Ishikawa (cell line): ENCODE measurements around the gene MYLK.

Experiments used
- CEBPB ChIP-seq: IDR thresholded peaks from 2 replicates; pipeline ENCODE4 v1.6.1; 2012
- CREB1 ChIP-seq: IDR thresholded peaks from 2 replicates; pipeline ENCODE4 v1.6.1; 2012; ENCODE audit warnings: low read depth
- EGR1 ChIP-seq: IDR thresholded peaks from 2 replicates; pipeline ENCODE4 v1.6.1; 2012
- EP300 ChIP-seq: IDR thresholded peaks from 2 replicates; pipeline ENCODE4 v1.6.1; 2012; ENCODE audit warnings: borderline replicate concordance
- FOXM1 ChIP-seq: IDR thresholded peaks from 2 replicates; pipeline ENCODE4 v1.6.1; 2012; ENCODE audit warnings: low read depth, borderline replicate concordance
- NFIC ChIP-seq: IDR thresholded peaks from 2 replicates; pipeline ENCODE4 v1.6.1; 2012
- RAD21 ChIP-seq: IDR thresholded peaks from 2 replicates; pipeline ENCODE4 v1.6.1; 2012; ENCODE audit warnings: low read depth
- TAF1 ChIP-seq: IDR thresholded peaks from 2 replicates; pipeline ENCODE4 v1.6.1; 2012; ENCODE audit warnings: low read depth, mild to moderate bottlenecking
- TCF12 ChIP-seq: IDR thresholded peaks from 2 replicates; pipeline ENCODE4 v1.6.1; 2012; ENCODE audit warnings: low read depth
- TEAD4 ChIP-seq: IDR thresholded peaks from 2 replicates; pipeline ENCODE4 v1.6.1; 2012
- YY1 ChIP-seq: IDR thresholded peaks from 2 replicates; pipeline ENCODE4 v1.6.1; 2012; ENCODE audit warnings: low read depth
- ZBTB7A ChIP-seq: IDR thresholded peaks from 2 replicates; pipeline ENCODE4 v1.6.1; 2012; ENCODE audit warnings: low read depth
- TF ChIP-seq, protein P1 (sequence below): IDR thresholded peaks from 2 replicates; pipeline ENCODE4 v1.6.1; 2012
- TF ChIP-seq, protein P2 (sequence below): IDR thresholded peaks from 2 replicates; pipeline ENCODE4 v1.6.1; 2012; ENCODE audit warnings: low read depth, mild to moderate bottlenecking
- TF ChIP-seq, protein P3 (sequence below): IDR thresholded peaks from 2 replicates; pipeline ENCODE4 v1.6.1; 2012

The MYLK gene

DNA sequence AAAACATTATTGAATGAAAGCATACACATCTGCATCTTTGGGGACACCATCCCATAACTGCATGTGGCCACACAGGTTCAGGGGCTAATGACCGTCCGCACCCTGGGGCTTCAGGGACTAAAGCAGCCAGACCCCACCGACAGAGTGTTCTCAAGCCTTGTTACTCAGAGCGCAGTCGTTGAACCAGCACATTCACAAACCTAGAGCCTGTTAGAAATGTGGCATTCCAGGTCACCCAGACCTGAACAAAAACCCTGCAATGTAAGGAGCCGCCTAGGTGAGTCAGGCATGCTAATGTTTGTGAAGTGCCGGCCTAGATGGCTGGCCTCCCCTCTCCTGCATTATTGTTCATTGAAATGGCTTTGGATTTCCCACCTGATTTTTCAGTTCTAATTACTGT is 247.0 kb downstream of the MYLK start:
- TF ChIP-seq, protein P1, sequence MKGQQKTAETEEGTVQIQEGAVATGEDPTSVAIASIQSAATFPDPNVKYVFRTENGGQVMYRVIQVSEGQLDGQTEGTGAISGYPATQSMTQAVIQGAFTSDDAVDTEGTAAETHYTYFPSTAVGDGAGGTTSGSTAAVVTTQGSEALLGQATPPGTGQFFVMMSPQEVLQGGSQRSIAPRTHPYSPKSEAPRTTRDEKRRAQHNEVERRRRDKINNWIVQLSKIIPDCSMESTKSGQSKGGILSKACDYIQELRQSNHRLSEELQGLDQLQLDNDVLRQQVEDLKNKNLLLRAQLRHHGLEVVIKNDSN = no peak
- TF ChIP-seq FOXM1 (no peak), TAF1 (no peak), YY1 (no peak), CEBPB (no peak)
- TF ChIP-seq, protein P2, sequence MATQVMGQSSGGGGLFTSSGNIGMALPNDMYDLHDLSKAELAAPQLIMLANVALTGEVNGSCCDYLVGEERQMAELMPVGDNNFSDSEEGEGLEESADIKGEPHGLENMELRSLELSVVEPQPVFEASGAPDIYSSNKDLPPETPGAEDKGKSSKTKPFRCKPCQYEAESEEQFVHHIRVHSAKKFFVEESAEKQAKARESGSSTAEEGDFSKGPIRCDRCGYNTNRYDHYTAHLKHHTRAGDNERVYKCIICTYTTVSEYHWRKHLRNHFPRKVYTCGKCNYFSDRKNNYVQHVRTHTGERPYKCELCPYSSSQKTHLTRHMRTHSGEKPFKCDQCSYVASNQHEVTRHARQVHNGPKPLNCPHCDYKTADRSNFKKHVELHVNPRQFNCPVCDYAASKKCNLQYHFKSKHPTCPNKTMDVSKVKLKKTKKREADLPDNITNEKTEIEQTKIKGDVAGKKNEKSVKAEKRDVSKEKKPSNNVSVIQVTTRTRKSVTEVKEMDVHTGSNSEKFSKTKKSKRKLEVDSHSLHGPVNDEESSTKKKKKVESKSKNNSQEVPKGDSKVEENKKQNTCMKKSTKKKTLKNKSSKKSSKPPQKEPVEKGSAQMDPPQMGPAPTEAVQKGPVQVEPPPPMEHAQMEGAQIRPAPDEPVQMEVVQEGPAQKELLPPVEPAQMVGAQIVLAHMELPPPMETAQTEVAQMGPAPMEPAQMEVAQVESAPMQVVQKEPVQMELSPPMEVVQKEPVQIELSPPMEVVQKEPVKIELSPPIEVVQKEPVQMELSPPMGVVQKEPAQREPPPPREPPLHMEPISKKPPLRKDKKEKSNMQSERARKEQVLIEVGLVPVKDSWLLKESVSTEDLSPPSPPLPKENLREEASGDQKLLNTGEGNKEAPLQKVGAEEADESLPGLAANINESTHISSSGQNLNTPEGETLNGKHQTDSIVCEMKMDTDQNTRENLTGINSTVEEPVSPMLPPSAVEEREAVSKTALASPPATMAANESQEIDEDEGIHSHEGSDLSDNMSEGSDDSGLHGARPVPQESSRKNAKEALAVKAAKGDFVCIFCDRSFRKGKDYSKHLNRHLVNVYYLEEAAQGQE = no peak

DNA sequence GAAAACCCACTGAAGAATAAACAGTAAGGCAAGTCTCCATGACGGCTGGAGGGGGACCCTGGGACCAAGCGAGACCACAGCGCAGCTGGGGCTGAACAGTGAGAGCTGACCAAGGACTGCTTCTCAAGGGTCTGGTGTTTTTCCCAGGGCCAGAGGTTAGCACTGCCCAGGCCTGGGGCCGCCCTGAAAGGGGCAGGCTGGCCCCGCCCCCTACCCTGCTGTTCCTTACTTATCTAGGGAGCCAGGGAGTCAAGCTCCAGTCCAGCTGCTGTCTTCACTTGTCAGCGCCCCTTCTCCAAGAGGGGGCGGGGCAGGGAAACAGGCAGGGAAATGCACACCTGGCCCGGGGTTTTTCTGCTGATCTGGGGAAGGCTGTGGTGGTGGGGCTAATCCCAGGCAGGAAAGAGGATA is 247.7 kb downstream of the MYLK start:
- TF ChIP-seq YY1 (no peak), TCF12 (no peak), ZBTB7A (no peak), NFIC (no peak), EGR1 (no peak), CREB1 (no peak), TEAD4 (no peak), FOXM1 (no peak), RAD21 (no peak), CEBPB (no peak), EP300 (no peak), TAF1 (no peak)
- TF ChIP-seq, protein P1 = no peak
- TF ChIP-seq, protein P2 = no peak
- TF ChIP-seq, protein P3, sequence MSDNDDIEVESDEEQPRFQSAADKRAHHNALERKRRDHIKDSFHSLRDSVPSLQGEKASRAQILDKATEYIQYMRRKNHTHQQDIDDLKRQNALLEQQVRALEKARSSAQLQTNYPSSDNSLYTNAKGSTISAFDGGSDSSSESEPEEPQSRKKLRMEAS = no peak

DNA sequence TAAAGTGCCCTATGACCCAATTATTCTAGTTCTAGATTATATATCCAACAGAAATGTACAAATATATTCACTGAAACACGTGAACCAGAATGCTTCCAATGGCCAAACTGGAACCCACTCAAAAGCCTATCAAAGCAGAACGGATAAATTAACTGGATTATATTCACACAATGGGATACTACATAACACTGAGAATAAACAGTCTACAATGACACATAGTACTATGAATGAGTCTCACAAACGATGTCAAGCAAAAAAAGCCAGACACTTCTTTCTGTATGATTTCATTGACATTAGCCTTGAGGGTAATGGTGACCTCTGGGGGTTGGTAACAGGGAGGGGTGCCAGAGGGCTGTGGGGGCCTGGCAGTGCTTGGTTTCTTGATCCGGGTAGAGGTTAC is 248.4 kb downstream of the MYLK start:
- TF ChIP-seq RAD21 (no peak), ZBTB7A (no peak), FOXM1 (no peak), CEBPB (no peak), TEAD4 (no peak), TAF1 (no peak), EGR1 (no peak), NFIC (no peak), YY1 (no peak), TCF12 (no peak), CREB1 (no peak)
- TF ChIP-seq, protein P2 = no peak
- TF ChIP-seq, protein P1 = no peak
- TF ChIP-seq, protein P3 = no peak

DNA sequence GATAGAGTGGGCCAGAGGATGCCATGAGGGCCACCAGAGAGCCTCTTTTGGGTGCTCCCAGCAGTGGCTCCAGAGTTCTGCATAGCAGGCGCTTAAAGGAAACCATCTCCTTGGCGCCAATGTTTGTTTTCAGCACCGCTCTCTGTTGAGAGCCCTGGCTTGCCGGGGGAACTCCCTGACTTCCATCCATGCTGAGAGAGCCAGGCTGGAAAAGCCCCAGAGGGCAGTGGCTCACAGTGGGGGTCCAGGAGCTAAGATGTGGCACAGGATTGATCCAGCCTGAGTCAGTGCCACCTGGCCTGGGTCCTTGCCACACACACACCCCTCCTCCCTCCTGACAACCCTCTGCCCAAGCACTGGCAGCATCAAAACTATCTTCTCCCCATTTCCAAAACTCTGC is 248.9 kb downstream of the MYLK start:
- TF ChIP-seq RAD21 = no peak
- no peak for TF ChIP-seq TCF12
- TF ChIP-seq CEBPB = no peak
- TF ChIP-seq, protein P2 = no peak
- TF ChIP-seq, protein P3 = no peak
- TF ChIP-seq, protein P1 = no peak
- TF ChIP-seq ZBTB7A = no peak
- no peak for TF ChIP-seq EGR1
- no peak for TF ChIP-seq NFIC
- TF ChIP-seq CREB1 = no peak
- no peak for TF ChIP-seq TAF1
